Neural cell (in vitro differentiated cells): Measurements from ENCODE around the gene ZFP69B.

Experiments
- EP300 ChIP-seq: fragments of 450-650 bp; conservative IDR thresholded peaks from 2 replicates; pipeline ENCODE4 v1.6.1; 2014; ENCODE audit warnings: antibody characterized with exemption, mild to moderate bottlenecking, moderate library complexity; ENCODE audit not compliant: poor library complexity, severe bottlenecking
- EZH2 ChIP-seq: fragments of 200-600, 300-800 bp; shearing (Covaris generic), sonication (generic); IDR thresholded peaks from 2 replicates; pipeline ENCODE4 v1.6.1; 2014; ENCODE audit warnings: antibody characterized with exemption, low read length, borderline replicate concordance, mild to moderate bottlenecking; ENCODE audit not compliant: insufficient read depth, poor library complexity, severe bottlenecking
- MXI1 ChIP-seq: fragments of 450-650 bp; conservative IDR thresholded peaks from 2 replicates; pipeline ENCODE4 v1.6.1; 2014; ENCODE audit warnings: antibody characterized with exemption, mild to moderate bottlenecking; ENCODE audit not compliant: poor library complexity, severe bottlenecking
- POLR2AphosphoS5 ChIP-seq: IDR thresholded peaks from 2 replicates; pipeline ENCODE4 v1.6.1; 2012
- RAD21 ChIP-seq: fragments of 450-650 bp; conservative IDR thresholded peaks from 2 replicates; pipeline ENCODE4 v1.6.1; 2014; ENCODE audit warnings: antibody characterized with exemption, mild to moderate bottlenecking, moderate library complexity
- SMC3 ChIP-seq: fragments of 450-650 bp; conservative IDR thresholded peaks from 2 replicates; pipeline ENCODE4 v1.6.1; 2014; ENCODE audit warnings: antibody characterized with exemption, mild to moderate bottlenecking, moderate library complexity; ENCODE audit not compliant: poor library complexity
- TAF1 ChIP-seq: IDR thresholded peaks from 2 replicates; pipeline ENCODE4 v1.6.1; 2012; ENCODE audit warnings: low read depth
- TF ChIP-seq, protein P1 (sequence below): fragments of 450-650 bp; IDR thresholded peaks from 2 replicates; pipeline ENCODE4 v1.5.1; 2014; ENCODE audit warnings: antibody characterized with exemption, mild to moderate bottlenecking, moderate library complexity; ENCODE audit not compliant: poor library complexity, severe bottlenecking
- TF ChIP-seq, protein P2 (sequence below): IDR thresholded peaks from 2 replicates; pipeline ENCODE4 v1.6.1; 2012; ENCODE audit warnings: borderline replicate concordance

- TF ChIP-seq, protein P1, sequence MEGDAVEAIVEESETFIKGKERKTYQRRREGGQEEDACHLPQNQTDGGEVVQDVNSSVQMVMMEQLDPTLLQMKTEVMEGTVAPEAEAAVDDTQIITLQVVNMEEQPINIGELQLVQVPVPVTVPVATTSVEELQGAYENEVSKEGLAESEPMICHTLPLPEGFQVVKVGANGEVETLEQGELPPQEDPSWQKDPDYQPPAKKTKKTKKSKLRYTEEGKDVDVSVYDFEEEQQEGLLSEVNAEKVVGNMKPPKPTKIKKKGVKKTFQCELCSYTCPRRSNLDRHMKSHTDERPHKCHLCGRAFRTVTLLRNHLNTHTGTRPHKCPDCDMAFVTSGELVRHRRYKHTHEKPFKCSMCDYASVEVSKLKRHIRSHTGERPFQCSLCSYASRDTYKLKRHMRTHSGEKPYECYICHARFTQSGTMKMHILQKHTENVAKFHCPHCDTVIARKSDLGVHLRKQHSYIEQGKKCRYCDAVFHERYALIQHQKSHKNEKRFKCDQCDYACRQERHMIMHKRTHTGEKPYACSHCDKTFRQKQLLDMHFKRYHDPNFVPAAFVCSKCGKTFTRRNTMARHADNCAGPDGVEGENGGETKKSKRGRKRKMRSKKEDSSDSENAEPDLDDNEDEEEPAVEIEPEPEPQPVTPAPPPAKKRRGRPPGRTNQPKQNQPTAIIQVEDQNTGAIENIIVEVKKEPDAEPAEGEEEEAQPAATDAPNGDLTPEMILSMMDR, result no peak
- TF ChIP-seq POLR2AphosphoS5 (no peak), EZH2 (no peak), MXI1 (no peak), EP300 (no peak), RAD21 (no peak), TAF1 (no peak), SMC3 (no peak)
- TF ChIP-seq, protein P2, sequence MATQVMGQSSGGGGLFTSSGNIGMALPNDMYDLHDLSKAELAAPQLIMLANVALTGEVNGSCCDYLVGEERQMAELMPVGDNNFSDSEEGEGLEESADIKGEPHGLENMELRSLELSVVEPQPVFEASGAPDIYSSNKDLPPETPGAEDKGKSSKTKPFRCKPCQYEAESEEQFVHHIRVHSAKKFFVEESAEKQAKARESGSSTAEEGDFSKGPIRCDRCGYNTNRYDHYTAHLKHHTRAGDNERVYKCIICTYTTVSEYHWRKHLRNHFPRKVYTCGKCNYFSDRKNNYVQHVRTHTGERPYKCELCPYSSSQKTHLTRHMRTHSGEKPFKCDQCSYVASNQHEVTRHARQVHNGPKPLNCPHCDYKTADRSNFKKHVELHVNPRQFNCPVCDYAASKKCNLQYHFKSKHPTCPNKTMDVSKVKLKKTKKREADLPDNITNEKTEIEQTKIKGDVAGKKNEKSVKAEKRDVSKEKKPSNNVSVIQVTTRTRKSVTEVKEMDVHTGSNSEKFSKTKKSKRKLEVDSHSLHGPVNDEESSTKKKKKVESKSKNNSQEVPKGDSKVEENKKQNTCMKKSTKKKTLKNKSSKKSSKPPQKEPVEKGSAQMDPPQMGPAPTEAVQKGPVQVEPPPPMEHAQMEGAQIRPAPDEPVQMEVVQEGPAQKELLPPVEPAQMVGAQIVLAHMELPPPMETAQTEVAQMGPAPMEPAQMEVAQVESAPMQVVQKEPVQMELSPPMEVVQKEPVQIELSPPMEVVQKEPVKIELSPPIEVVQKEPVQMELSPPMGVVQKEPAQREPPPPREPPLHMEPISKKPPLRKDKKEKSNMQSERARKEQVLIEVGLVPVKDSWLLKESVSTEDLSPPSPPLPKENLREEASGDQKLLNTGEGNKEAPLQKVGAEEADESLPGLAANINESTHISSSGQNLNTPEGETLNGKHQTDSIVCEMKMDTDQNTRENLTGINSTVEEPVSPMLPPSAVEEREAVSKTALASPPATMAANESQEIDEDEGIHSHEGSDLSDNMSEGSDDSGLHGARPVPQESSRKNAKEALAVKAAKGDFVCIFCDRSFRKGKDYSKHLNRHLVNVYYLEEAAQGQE, result no peak
Observed at GRCh38 chr1:40435876-40436275, 14.4 kb upstream of the ZFP69B start.
